Stimulated activated CD8-positive, alpha-beta memory T cell treated with anti-CD3 and anti-CD28 coated beads, Interleukin-15, amount 100 ng/mL, for 48 hours (primary cell): ENCODE measurements around the gene THAP4.

Experiments used
- DNase-seq, 2 donors: peaks; one replicate each; pipeline ENCODE4 v3.0.0-alpha.2; 2020; ENCODE audit warnings: low read depth in 2 of 2

Gene THAP4

DNA sequence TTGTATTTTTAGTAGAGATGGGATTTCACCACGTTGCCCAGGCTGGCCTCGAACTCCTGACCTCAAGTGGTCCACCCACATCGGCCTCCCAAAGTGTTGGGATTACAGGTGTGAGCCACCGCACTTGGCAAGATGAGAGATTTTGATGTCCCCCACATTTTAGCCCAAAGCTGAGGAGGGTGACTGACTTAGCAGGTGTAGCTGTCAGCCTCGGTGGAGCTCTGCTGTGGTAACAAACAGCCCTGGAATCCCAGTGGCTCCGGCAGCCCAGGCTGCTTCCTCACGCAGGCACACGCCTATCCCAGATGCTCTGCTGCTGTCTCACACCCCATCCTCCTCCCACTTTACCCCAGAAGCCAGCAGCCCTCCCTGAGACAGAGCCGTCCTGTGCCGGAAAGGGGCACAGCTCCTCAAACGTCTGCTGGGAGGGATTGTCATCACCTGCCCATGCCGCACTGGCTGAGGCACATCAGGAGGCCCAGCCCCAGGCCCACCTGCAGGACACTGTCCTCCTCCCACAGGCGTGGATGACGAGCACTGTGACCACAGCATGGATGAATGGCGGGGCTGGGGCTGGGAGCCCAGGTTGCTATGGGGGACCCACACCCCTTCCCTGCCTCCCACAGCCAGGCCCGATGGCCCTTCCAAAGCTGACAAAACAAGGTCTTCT, 89.0 kb downstream of the THAP4 start:
- DNase-seq: no peak

DNA sequence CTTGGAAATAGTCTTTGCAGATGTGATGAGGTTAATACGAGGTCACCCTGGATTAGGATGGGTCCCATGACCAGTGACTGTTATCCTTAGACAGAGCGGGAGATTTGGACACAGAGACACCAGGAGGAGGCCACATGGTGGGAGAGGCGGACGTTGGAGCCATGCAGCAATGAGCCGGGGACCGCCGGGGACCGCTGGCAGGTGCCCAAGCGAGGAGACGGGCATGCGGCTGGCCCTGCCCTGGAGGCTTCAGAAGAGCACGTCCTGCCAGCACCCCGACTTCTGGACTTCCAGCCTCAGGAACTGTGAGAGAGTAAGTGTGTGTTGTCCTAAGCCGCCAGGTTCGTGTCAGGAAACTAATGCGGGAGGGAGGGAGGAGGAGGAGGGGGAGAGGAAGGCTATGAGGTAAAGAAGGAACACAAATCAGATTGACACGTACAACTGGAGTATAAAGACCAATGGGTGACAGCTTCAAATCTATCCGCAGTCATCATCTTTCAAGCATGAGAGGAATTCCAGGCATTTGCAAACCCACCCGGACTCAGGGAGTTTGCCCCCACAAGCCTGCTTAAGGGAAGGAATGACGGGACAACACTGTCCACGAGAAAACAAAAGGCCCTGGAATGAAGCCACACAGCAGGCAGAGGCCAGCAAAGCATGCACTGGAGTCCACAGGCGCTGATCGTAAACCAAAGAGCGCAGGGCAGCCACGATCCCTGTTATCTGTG, 90.0 kb downstream of the THAP4 start:
- DNase-seq: no peak

DNA sequence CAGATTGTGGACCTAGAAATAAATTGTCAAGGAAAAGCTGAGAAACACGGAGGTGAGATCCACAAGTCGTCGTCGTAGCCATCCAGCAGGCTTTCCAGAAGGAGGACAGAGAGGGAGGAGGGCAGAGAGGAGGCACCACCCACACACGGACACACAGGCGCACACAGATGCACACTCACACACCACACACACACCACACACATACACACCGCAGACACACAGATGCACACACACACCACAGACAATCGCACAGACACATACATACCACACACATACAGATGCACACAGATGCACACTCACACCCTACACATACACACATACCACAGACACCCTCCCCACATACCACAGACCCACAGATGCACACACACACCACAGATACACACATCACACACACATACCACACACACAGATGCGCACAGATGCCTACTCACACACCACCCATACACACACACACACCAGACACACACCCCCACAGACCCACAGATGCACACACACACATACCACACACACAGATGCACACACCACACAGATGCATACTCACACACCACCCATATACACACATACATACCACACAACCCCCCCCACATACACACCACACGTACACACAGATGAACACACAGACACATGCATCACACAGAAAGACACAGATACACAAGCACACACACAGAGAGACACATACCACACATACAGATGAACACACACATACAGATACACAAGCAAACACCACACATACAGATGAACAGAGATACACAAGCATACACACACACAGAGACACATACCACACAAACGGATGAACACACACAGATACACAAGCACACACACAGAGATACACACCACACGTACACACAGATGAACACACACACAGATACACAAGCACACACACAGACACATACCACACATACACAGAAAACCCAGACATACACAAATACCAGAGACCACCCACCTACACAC, 91.2 kb downstream of the THAP4 start:
- no peak for DNase-seq

DNA sequence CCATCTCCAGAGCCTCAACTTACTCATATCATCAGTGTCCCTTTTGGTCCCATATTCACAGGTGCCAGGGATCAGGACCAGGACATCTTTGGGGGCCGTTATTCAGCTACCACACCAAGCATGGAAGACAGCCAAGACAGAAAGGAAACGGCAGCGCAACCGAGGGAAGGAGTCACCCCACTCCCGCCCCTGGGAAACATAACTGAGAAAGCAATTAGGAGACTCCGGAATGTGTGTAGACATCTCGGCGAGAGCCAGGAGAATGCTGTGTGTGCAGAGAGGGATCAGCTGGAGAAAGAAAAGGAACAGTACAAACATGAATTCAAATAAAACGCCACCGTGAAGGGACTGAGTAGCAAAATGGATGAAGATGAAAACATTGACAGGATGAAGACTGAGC, 91.9 kb downstream of the THAP4 start:
- DNase-seq: no peak

DNA sequence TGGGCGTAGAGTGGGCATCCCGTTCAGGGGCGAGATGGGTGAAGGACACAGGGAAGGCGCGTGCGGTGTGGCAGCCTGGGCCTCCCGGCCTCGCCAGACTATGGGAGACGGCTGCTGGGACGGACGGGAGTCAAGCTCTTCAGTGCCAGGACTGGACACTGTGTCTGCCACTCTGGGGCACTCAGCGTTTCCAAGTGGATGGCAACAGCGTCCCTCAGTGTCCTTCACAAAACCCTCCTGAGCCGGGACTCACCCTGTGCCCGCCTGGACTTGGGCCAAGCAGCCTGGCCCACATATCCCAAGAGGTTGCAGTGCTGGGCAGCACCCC, 94.7 kb downstream of the THAP4 start:
- DNase-seq: no peak

- no peak for DNase-seq
These were observed 95.2 kb downstream of the THAP4 start for GRCh38 chr2:241541564-241542277.

GRCh38 chr2:241540771-241541561, 96.0 kb downstream of the THAP4 start:
- DNase-seq: peak; percentile 53 to 60

GRCh38 chr2:241540401-241540770, 96.6 kb downstream of the THAP4 start:
- no peak for DNase-seq

DNA sequence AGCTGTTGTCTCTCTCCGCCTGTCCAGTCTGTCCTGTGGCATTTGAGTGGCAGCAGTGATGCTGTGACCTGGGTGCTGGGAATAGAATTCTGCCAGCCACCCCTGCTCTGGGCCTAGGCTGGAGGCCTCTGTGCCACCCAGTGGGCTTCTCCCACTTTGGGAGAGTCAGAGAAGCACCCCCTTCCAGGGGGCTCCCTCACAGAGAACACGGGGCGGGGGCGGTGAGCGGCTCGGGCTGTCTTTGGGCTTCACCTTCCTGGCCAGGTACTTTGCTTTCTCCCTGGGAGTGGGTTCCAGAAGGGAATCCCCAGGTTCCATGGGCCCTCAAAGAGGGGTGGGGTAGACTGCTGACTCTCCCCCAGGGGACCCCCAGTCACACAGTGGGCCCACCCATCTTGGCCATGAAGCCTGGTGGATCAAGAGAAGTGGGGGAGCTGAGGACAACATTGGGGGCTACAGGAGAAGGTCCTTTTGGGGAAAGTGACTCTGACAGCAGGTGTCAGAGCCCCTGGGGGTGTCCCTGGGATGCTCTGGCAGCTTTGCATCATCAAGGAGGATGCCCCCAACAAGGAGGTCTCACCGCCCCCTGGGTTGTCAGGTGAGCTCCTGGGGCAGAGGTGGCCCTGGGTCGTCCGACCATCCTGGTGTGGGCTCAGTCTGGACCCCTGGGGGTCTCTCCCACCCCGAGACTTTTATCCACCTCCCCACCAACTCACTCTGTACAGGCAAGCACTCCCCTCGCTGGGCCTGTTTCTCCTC, 97.2 kb downstream of the THAP4 start:
- no peak for DNase-seq

DNA sequence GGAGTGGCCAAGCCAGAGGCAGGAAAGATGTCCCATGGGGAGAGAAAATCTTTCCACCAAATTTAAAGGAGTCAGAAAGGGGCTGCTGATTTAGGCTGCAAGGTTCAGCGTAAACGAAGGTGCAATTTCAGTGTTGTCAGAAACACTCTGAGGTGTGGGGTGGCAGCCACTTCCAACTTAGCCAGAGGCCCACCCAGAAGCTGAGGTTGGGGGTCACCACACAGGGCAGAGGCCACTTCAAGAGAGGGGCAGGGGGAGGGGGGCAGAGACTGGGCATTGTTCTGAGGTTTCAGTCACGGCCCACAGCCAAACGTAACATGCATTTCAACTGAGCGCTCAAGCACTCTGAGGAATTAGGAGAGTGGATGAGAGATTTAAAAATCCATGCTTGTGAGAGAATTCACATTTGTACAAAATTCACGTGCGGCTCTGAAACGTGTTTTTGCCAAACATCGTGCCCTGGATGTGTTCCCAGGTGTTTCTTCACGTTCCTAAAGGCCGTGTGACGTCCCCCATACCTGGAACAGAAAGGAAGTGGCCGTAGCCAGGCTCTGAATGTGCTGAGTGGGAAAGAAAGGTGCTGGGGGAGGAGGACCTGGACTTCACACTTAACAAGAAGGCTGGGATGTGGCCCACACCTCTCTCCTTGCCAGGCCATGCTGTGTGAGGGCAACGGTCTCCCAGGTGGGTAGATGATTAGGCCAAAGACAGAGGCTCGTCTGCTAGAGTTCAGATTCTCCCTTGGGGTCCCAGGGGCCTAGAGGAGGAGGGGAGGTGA, 97.9 kb downstream of the THAP4 start:
- no peak for DNase-seq

GRCh38 chr2:241535871-241536655, 100.9 kb downstream of the THAP4 start:
- no peak for DNase-seq

GRCh38 chr2:241534701-241535375, 102.1 kb downstream of the THAP4 start:
- DNase-seq: no peak
